Upper lobe of left lung (tissue), 6 donors: ENCODE results near the gene GRIA3. TPM values are rescaled to one million over a fixed set of nuclear protein-coding genes. Genes with fewer than 3 reads are reported as not detected.
"Not testable (repeated sequence)": the region's sequence is repeated elsewhere in the genome, so short reads cannot be mapped to it uniquely, and the experiment has no call there.

ENCODE experiments used
- ATAC-seq, 2 donors: fragments of 200-7000 bp; cut with Tn5 transposase; one replicate each; pipeline ENCODE4 v1.9.1; 2022; ENCODE audit warnings: mild to moderate bottlenecking in 2 of 2, moderate library complexity in 2 of 2; ENCODE audit not compliant: low FRiP score in 2 of 2
- DNase-seq, 2 donors: peaks; one replicate each; pipeline ENCODE4 v3.0.0-alpha.2; 2019 to 2020
- H3K27ac ChIP-seq, 4 donors: fragments of 200-600 bp; sonication (generic); one replicate each; pipeline ENCODE4 v1.5.1; 2016 to 2019
- H3K27me3 ChIP-seq, 4 donors: fragments of 200-600 bp; sonication (generic); one replicate each; pipeline ENCODE4 v1.5.1; 2017 to 2019
- H3K36me3 ChIP-seq, 4 donors: fragments of 200-600 bp; sonication (generic); one replicate each; pipeline ENCODE4 v1.5.1; 2016 to 2019
- H3K4me1 ChIP-seq, 4 donors: fragments of 200-600 bp; sonication (generic); one replicate each; pipeline ENCODE4 v1.5.1; 2018 to 2019
- H3K4me3 ChIP-seq, 4 donors: fragments of 200-600 bp; sonication (generic); one replicate each; pipeline ENCODE4 v1.5.1; 2017 to 2019; ENCODE audit warnings: mild to moderate bottlenecking in 2 of 4, moderate library complexity in 1 of 4
- H3K9me3 ChIP-seq, 4 donors: fragments of 200-600 bp; sonication (generic); one replicate each; pipeline ENCODE4 v1.5.1; 2018 to 2019
- CTCF ChIP-seq, 6 experiments: fragments of 450-650 bp in 4 of 6; fragments of 200-600 bp in 2 of 6; sonication (generic) in 2 of 6; IDR thresholded peaks; one replicate each; pipeline ENCODE4 v1.5.1; 2016 to 2019; ENCODE audit warnings: antibody characterized with exemption in 6 of 6
- EP300 ChIP-seq, 4 donors: sonication (generic); formaldehyde crosslinking; IDR thresholded peaks; one replicate each; pipeline ENCODE4 v1.5.1; 2017; ENCODE audit warnings: antibody characterized with exemption in 4 of 4, control low read depth in 2 of 4
- POLR2A ChIP-seq, 4 donors: fragments of 450-650 bp; IDR thresholded peaks; one replicate each; pipeline ENCODE4 v1.5.1; 2016 to 2017; ENCODE audit warnings: antibody characterized with exemption in 4 of 4, mild to moderate bottlenecking in 2 of 4
- POLR2AphosphoS5 ChIP-seq, 2 donors: sonication (generic); formaldehyde crosslinking; IDR thresholded peaks; one replicate each; pipeline ENCODE4 v1.5.1; 2017; ENCODE audit warnings: antibody characterized with exemption in 2 of 2
- WGBS, 2 donors: methylation state at CpG; one replicate each; pipeline ENCODE4 v1.1.5; 2017 to 2018; 5-methylcytosine and 5-hydroxymethylcytosine counted together
- total RNA-seq, 6 donors: library from RNA; depleted of rRNA in 4 of 6; stranded (reverse); fragments of >200 nt in 4 of 6; gene quantifications; one replicate each; pipeline versions ENCODE4 v1.1.0 to v1.2.1, GENCODE V29; 2016 to 2021
- donor health status: DM: no; HTN: no; CAD: no; lungs with moderate emphysema.
- donor health status: DM: no; HTN: yes; CAD: no; lungs with severe emphysema.

Gene GRIA3
- total RNA-seq, 6 donors from 2014 or later: under 0.01 to 0.57 (median 0.29) TPM; not detected in 3

GRCh38 chrX:123504047-123504446 is 320.0 kb downstream of the GRIA3 start:
- H3K27ac ChIP-seq: no peak overlapping the region
- no peaks in the 10 kb centered on the region for H3K36me3 ChIP-seq
- DNase-seq (no peak), ATAC-seq (no peak)
- no peak overlapping the region for H3K4me3 ChIP-seq
- TF ChIP-seq POLR2AphosphoS5 (IDR thresholded peaks at IDR 0.05) (no peak), CTCF (IDR thresholded peaks at IDR 0.05) (no peak), EP300 (IDR thresholded peaks at IDR 0.05) (no peak), POLR2A (IDR thresholded peaks at IDR 0.05) (no peak)
- H3K9me3 ChIP-seq: no peaks in the 10 kb centered on the region
- H3K4me1 ChIP-seq: no peaks in the 10 kb centered on the region
- H3K27me3 ChIP-seq: no peaks in the 10 kb centered on the region
- WGBS, 2 donors: 63 to 83% methylated on average over 2 of the region's 2 CpGs

DNA sequence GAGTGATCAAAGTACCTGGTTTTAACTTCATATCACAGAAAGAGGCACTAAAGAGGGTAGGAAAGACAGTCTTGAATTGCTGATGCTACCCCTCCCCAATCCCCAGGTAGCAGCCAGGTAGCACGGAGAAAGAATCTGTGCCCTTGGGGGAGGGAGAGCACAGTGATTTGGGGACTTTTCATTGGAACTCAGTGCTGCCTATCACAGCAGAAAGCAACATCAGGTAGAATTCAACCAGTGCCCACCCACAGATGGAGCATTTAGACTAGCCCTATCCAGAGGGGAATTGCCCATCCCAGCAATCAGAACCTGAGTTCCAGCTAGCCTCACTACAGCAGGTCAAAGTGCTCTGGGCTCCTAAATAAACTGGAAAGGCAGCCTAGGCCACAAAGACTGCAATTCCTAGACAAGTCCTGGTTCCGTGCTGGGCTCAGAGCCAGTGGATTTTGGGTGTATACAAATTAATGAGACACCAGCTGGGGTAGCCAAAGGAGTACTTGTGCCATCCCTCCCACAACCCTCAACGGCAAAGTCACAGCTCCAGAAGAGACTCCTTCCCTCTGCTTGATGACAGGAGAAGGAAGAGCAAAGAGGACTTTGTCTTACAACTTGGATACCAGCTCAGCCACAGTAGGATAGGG is 320.7 kb downstream of the GRIA3 start:
- Histone ChIP-seq H3K27me3 (no peaks in the 10 kb centered on the region), H3K36me3 (no peaks in the 10 kb centered on the region), H3K9me3 (no peaks in the 10 kb centered on the region), H3K4me1 (no peaks in the 10 kb centered on the region), H3K4me3 (no peak overlapping the region), H3K27ac (no peak overlapping the region)
- ATAC-seq: no peak
- TF ChIP-seq CTCF (IDR thresholded peaks at IDR 0.05) (no peak), POLR2A (IDR thresholded peaks at IDR 0.05) (no peak), EP300 (IDR thresholded peaks at IDR 0.05) (no peak)
- DNase-seq: no peak
- 14 to 54% methylated on average over 1 to 3 of the region's 3 CpGs for WGBS, 2 donors

DNA sequence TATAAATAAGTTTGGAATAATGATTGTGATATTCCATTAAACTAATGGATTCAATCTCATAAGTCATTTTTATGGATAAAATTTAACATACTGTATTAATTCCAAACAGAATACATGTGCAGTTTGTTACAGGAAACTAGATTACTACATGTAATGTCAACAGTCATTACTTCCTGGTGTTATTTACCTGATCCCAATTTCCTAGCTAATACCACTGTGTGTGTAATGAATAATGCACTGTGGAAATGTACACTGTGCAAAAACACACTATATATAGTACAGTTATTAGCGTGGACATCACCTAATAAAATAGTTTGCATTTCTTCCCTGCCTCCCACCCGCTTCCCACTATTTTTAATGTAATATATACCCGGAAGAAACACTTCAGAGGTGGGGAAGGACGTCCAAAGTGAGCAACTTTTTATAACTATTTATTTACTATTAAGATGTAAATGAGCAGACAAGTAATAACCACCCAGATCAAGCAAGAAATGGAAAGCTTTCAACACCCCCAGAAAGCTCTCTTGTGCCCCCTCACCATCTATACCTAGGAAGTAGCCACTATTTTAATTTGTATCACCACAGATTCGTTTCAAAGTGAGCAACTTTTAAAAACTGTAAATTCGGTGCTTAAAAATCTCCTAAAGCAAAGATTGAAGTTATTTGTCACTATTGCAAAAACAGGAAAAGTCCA is 329.7 kb downstream of the GRIA3 start:
- peak overlapping the region in 2 of 4 donors; percentile 28 for H3K4me3 ChIP-seq
- WGBS, 2 donors: 54 to 67% methylated on average over 6 of the region's 6 CpGs
- peaks cover 0 to 13% (median 0%) of the 10 kb centered on the region in 4 donors for H3K9me3 ChIP-seq
- no peak overlapping the region for H3K27ac ChIP-seq
- no peaks in the 10 kb centered on the region for H3K27me3 ChIP-seq
- ATAC-seq (no peak), DNase-seq (no peak)
- H3K36me3 ChIP-seq: no peaks in the 10 kb centered on the region
- TF ChIP-seq EP300 (IDR thresholded peaks at IDR 0.05): no peak
- TF ChIP-seq POLR2A (IDR thresholded peaks at IDR 0.05): no peak
- no peak for TF ChIP-seq POLR2AphosphoS5 (IDR thresholded peaks at IDR 0.05)
- TF ChIP-seq CTCF (IDR thresholded peaks at IDR 0.05): no peak
- no peaks in the 10 kb centered on the region for H3K4me1 ChIP-seq

GRCh38 chrX:123514279-123514640 is 330.2 kb downstream of the GRIA3 start:
- WGBS, 2 donors: 72 to 93% methylated on average over 12 to 26 of the region's 26 CpGs
- peak in 1 of 6 experiments; percentile 12 for TF ChIP-seq CTCF (IDR thresholded peaks at IDR 0.05)
- not testable (repeated sequence) for H3K27ac ChIP-seq, H3K36me3 ChIP-seq, H3K27me3 ChIP-seq, H3K4me1 ChIP-seq, ATAC-seq
- peak; percentile 24 to 56 for DNase-seq
- Histone ChIP-seq H3K9me3 (peaks cover 0 to 13% (median 0%) of the 10 kb centered on the region in 4 donors), H3K4me3 (peak overlapping the region in 2 of 4 donors; percentile 28)

DNA sequence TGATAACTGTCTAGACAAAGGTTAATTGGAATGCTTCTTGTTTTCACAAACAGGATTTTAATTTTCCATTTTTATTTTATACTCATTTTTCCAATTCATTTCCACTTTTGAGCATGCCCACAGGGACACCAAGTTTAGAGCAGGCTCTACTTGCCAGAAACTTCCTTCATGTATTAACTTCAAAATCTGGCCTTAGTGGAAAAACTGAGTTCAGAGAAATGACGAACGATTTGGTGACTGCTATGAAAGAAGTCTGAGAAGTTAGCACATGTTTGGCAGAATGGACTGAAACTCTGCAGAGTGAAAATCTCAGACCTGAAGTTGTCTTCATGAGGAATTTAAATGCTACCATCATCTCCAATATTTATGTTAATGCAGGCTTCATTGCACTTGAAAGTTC is 334.7 kb downstream of the GRIA3 start:
- Histone ChIP-seq H3K9me3 (peaks cover 0 to 13% (median 0%) of the 10 kb centered on the region in 4 donors), H3K27ac (no peak overlapping the region), H3K4me3 (no peak overlapping the region), H3K36me3 (no peaks in the 10 kb centered on the region), H3K27me3 (no peaks in the 10 kb centered on the region), H3K4me1 (no peaks in the 10 kb centered on the region)
- ATAC-seq (no peak), DNase-seq (no peak)
- TF ChIP-seq POLR2AphosphoS5 (IDR thresholded peaks at IDR 0.05) (no peak), CTCF (IDR thresholded peaks at IDR 0.05) (no peak), POLR2A (IDR thresholded peaks at IDR 0.05) (no peak), EP300 (IDR thresholded peaks at IDR 0.05) (no peak)
- WGBS, 2 donors: 72 to 87% methylated on average over 2 of the region's 2 CpGs
